ENCODE data around the gene DCPS. TPM values are rescaled to one million over a fixed set of nuclear protein-coding genes. Genes with fewer than 3 reads are reported as not detected.
A peak's percentile ranks its signal among the peaks of the same experiment; 100 is the strongest.

Gene DCPS
- total RNA-seq, 2 experiments from 2014 or later, result 29.1 to 29.3 TPM

DNA sequence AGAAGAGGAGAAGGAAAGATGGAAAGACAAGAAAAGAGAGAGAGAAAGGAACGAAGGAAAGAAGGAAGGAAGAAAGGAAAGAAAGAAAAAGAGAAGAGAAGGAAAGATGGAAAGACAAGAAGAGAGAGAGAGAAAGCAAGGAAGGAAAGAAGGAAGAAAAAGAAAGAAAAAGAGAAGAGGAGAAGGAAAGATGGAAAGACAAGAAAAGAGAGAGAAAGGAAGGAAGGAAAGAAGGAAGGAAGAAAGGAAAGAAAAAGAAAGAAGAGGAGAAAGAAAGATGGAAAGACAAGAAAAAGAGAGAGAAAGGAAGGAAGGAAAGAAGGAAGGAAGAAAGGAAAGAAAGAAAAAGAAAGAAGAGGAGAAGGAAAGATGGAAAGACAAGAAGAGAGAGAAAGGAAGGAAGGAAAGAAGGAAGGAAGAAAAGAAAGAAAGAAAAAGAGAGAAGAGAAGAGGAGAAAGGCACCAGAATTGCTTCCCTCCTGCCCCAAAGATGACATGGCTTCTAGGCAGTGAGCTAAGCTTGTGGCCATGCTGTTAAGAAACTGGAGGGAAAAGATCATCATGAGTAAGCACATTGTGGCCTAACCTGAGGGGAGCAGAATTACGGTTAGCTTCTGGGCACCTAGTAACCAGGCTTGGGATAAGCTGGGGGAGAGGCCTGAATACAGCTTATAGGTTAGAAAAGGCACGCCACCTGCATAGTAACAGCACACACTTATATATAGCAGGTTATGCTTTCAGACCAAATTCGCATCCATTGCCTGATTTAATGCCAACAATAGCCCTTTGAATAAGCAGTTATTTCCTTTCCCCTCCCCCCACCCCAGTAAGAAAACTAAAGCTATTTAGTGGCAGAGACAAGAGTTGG lies 49.3 kb downstream of the DCPS start:
- Mint-ChIP-seq H3K4me1 (peaks cover 24% of the 10 kb centered on the region), H3K27ac (peak overlapping the region; percentile 5), H3K36me3 (peaks cover 18% of the 10 kb centered on the region), H3K4me3 (peak overlapping the region; percentile 56), H3K9me3 (no peaks in the 10 kb centered on the region), H3K27me3 (no peaks in the 10 kb centered on the region)
- DNase-seq, result no peak

DNA sequence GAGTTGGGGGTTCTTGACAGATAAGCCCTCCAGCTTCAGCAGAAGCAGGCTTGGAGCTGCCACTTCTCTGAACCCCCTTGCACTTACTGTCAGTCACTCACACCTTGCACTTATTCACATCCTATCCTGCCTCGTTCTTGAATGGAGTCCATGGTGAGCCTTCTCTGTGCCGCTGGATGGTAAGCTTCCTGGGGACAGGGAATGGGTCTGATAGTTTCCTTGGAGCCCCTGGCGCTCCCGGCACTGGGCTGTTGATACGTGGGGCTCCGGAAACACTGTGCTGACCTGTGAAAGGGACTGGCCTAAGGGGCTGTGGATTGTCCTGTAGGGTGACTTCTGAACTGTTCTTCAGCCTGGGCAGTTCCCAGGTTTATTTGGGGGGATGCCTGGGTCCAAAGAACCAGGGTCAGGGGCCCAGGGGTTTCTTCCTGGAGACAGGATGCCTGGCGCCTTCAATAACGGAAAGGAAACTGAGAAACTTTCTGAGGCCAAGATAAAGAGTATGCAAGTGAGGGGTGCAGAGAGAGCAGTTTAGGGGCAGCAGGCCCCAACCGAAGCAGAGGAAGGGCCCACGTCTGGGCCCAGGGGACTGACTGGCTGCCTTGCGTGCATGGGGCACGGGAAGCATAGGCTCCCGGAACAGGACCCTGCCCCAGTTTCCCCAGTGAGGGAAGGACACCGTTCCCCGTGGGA lies 50.9 kb downstream of the DCPS start:
- peak overlapping the region; percentile 97 for H3K4me3 Mint-ChIP-seq
- H3K4me1 Mint-ChIP-seq, result peaks cover 24% of the 10 kb centered on the region
- H3K9me3 Mint-ChIP-seq, result no peaks in the 10 kb centered on the region
- DNase-seq, result no peak
- H3K27me3 Mint-ChIP-seq, result no peaks in the 10 kb centered on the region
- H3K36me3 Mint-ChIP-seq, result peaks cover 18% of the 10 kb centered on the region
- H3K27ac Mint-ChIP-seq, result peak overlapping the region; percentile 88

DNA sequence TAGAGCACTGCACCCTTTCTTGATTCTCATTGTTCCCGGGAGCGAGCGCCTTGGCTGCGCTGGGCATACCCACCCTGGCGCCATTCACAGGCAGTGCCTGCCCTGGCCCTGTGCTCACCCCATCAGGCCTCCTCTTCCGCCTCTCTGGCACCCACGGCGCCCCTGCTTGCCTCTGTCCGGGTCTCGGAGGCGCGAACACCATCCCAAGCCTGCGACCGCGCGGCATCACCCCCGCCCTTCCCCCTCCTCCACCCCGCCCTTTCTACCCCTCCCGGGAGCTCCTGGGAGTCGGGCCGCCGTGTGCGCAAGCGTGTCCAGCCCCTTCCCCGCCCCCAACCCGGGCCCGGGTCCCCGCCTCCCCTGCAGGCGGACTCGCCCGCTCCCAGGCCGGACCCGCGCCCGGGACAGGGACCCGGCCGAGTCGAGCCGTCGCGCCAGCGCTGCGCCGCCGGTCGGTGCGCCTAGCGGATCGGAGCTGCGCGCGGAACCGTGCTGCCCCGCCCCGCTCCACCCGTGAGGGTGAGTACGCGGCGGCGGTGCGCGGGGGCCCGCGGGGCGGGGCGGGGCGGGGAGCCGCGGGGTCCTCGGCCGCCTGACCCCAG lies 51.6 kb downstream of the DCPS start, which contains the start of gene ST3GAL4:
Gene ST3GAL4 (plus strand): TSS at position 363 of the 602 bp plus-strand sequence. CDS start 50,470 bp downstream, outside the sequence.
- peaks cover 24% of the 10 kb centered on the region for H3K4me1 Mint-ChIP-seq
- no peaks in the 10 kb centered on the region for H3K9me3 Mint-ChIP-seq
- H3K27ac Mint-ChIP-seq, result peak within 1 kb of the TSS; percentile 88
- no peaks in the 10 kb centered on the region for H3K27me3 Mint-ChIP-seq
- peak; percentile 69 for DNase-seq
- peaks cover 18% of the 10 kb centered on the region for H3K36me3 Mint-ChIP-seq
- peak within 1 kb of the TSS; percentile 97 for H3K4me3 Mint-ChIP-seq

DNA sequence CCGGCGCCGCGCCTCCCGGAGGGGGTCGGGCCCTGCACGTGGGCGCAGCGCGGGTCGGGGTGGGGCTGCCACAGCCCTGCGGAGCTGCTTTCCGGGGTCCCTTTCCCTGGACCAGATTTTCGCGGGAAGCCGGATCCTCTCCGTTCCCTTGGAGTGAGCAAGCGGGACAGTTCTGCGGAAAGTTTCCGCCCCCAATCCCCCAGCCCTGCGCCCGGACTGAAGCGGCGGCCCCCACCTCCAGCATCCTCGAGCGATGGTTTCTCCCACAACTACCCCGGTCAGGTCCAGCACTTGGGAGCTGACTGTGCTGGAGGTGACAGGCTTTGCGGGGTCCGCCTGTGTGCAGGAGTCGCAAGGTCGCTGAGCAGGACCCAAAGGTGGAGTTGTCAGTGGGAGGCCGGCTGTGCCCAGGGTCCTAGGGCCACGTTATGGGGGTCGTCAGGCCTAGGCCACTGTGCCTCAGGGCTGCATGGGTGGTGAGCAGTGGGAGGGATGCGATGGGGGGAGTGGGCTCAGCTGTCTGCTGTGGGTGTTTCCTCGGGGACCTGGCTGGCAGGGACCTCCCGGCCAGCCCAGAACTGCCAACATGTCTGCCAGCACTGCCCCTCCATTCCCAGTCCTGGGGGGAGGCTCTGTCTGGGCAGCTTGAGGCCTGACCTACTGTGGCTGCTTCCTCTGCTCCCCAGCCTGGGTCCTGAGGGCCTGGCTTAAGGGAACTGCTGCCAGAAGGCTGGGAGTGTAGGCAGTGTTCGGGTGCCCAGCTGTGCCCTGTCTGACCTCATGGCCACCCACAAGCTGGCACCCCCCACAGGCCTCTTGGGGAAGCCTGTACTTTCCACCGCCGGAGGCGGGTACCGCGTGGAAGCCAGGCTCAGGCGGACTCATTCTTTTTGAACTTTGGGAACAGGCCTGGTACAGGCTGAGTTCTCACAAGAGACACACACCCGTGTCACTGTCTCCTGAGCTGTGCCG lies 52.4 kb downstream of the DCPS start:
- Mint-ChIP-seq H3K36me3 (peaks cover 18% of the 10 kb centered on the region), H3K4me3 (peak overlapping the region; percentile 77), H3K27ac (peak overlapping the region; percentile 63), H3K27me3 (no peaks in the 10 kb centered on the region), H3K9me3 (no peaks in the 10 kb centered on the region), H3K4me1 (peaks cover 24% of the 10 kb centered on the region)
- peak; percentile 31 for DNase-seq

DNA sequence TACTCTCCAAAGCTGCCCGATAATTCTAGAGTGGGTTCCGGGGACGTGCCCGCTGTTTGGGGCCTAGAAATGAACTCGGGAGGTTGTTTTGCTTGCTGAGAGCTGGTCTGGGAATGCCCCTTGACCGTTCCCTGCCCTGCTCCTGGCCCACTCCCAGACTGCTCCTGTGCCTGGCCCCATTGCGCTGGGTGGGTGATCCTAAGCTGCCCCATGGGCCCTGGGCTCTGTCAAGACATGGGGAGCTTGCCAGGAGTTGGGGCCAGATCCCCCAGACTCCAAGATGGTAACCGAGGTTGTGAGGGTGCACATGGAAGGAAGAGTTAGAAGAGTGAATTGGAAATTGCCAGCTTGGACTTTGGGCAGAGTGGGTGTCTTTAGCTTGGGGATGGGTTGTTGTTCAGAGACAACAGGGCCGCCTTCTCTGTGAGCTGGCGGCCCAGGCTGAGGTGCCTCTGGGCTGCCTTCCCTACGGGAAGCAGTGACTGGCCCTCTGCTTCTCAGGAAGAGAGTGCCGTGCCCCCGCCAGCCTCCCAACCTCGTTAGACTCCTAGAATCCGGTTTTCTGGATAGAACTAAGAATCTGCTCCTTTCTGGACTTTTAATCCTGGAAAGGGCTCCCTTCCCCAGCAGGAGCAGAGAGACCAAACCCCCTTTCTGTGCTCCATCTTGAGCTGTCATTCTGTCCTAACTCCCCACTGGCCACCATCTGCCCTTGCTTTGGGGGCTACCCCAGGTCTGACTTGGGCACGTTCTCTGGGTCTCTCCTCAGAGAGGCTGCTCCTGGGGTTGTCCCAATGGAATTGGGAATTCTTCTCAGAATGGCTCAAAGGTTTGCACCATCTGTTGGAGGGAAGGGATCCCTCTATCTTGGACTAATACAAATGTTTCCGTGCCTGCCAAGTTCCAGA lies 53.4 kb downstream of the DCPS start:
- Mint-ChIP-seq H3K27me3 (no peaks in the 10 kb centered on the region), H3K4me1 (peaks cover 24% of the 10 kb centered on the region), H3K9me3 (no peaks in the 10 kb centered on the region), H3K4me3 (peak overlapping the region; percentile 77), H3K27ac (no peak overlapping the region), H3K36me3 (peaks cover 16% of the 10 kb centered on the region)
- no peak for DNase-seq

DNA sequence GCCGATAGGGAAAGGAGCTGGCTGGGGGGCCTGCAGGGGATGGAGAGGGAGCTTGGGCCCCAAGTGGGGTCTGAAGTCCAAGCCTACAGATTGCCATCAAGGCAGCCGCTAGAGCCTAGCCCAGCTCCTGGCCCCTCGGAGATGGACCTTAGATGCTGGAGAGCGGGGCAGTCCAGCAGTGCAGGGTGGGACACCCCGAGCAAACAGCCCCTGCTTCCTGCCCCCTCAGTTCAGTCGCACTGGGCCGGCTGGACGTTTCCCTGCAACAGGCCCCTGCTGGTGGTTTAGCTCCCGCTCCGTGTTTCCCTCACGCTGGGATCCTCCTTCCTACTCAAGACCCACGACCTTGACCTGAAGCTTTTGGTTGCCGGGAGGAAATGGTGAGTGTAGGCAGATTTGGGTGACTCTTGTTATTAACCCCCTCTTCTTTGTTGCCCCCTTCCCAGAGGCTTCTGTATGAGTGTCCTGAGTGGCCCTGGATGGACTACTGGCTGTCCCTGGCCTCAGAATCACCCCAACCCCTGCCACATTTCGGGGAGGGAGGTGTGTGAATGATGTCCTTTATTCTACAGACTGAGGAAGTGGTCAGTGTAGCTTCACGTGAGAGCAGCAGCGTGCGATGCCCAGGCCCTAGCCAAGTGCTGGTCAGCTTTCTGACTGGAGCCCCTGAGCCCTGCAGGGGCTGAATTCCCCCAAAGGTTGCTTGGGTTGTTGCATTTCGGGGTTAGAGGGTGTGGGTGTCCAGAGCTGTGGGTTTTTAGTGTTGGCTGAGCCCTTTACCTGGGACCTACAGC lies 54.3 kb downstream of the DCPS start:
- Mint-ChIP-seq H3K4me3 (no peak overlapping the region), H3K4me1 (peaks cover 17% of the 10 kb centered on the region), H3K27ac (no peak overlapping the region), H3K9me3 (no peaks in the 10 kb centered on the region), H3K27me3 (no peaks in the 10 kb centered on the region), H3K36me3 (peaks cover 9% of the 10 kb centered on the region)
- no peak for DNase-seq

DNA sequence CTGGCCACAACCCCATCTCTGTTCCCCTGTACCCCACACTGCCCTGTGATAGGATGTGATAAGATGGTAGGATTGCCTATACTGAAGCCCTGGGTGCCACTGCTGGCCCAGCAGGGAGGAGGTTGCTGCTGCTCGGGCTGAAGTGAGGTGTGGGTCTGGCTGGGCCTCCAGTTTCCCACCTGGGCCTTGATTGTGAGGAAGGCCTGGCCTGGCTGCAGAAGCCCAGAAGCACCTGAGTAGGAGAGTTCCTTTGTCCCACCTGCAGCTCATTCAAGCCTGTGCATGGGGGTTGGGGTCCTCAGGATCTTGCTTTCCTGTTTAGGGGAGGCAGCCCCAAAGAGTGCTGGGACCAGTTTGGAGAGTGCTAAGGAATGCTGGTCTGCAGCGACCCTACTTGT lies 54.9 kb downstream of the DCPS start:
- Mint-ChIP-seq H3K4me3 (no peak overlapping the region), H3K36me3 (peaks cover 8% of the 10 kb centered on the region)

DNA sequence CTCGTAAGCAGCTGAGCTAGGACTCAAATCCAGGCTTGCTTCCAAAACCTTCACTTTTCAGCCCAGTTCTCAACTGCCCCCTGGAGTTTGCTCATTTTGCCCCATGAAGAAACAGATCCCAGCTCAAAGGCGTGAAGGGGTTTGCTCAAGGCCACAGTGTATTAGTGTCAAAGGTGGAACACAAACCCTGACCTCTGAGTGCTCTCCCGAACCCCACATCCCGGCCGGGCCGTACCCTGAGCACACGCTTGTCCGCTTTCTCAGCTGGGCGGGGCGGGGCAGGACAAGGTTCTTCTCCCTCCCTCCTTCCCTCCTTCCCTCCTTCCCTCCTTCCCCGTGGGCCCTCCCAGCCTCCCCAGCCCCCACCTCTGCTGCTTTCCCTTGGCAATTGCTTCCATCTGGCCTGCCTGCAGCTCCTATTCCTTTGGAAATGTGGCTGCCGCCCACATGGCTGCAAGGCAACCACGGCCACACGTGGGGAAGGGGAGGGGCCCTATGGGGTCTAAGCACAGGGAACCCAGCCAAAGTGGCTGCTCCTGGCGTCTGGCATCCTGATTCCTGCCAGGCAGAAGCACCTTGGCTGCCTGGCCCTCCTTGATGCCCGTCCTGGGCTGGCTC lies 55.7 kb downstream of the DCPS start:
- no peak for DNase-seq

More for the DNA sequence above, 54.9 kb downstream of the DCPS start:
- DNase-seq, result no peak
- H3K27ac Mint-ChIP-seq, result no peak overlapping the region
- H3K9me3 Mint-ChIP-seq, result no peaks in the 10 kb centered on the region
- H3K27me3 Mint-ChIP-seq, result no peaks in the 10 kb centered on the region
- peaks cover 11% of the 10 kb centered on the region for H3K4me1 Mint-ChIP-seq

DNA sequence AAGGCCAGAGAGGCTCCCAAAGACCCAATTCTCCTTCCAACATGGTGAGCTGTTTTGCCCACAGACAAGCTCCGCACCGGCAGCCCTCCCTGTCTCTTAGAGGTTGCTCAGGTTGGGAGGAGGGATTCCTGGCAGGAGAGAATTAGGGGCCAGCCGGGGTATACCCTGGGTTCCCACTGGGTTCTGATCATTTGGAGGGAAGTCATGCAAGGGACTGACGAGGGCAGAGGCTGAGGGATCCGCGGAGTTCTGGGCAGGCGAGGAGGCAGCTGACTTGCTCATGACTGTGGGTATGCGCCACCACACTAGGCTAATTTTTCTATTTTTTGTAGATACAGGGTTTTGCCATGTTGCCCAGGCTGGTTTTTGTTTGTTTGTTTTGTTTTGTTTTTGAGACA lies 56.2 kb downstream of the DCPS start:
- H3K9me3 Mint-ChIP-seq, result no peaks in the 10 kb centered on the region
- H3K36me3 Mint-ChIP-seq, result no peaks in the 10 kb centered on the region
- DNase-seq, result no peak
- H3K4me3 Mint-ChIP-seq, result no peak overlapping the region
- H3K27ac Mint-ChIP-seq, result no peak overlapping the region
- no peaks in the 10 kb centered on the region for H3K4me1 Mint-ChIP-seq
- H3K27me3 Mint-ChIP-seq, result no peaks in the 10 kb centered on the region

More for the DNA sequence above, 55.7 kb downstream of the DCPS start:
- H3K4me3 Mint-ChIP-seq, result no peak overlapping the region
- H3K9me3 Mint-ChIP-seq, result no peaks in the 10 kb centered on the region
- H3K36me3 Mint-ChIP-seq, result peaks cover 4% of the 10 kb centered on the region
- H3K4me1 Mint-ChIP-seq, result peaks cover 5% of the 10 kb centered on the region
- no peaks in the 10 kb centered on the region for H3K27me3 Mint-ChIP-seq
- no peak overlapping the region for H3K27ac Mint-ChIP-seq

DNA sequence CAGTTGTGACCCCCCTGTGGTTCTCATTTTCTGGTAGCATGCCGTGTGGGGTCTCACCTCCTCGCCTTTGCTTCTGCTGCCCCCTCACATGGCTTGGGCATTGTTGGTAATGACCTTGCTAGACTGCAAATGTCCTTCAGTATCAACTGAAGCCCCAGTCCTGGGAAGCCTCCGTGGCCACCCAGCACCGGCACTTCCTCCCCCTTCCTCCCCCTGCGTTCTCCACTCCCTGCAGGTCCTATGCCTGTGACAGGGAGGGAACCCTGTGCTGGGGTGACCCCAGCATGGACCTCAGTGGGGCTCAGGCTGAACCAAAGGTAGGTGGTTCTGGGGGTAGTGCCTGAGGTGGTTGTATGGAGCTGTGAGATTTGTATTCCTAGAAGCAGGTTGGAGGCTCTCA lies 57.5 kb downstream of the DCPS start:
- Mint-ChIP-seq H3K36me3 (no peaks in the 10 kb centered on the region), H3K4me1 (peaks cover 4% of the 10 kb centered on the region), H3K4me3 (no peak overlapping the region), H3K9me3 (no peaks in the 10 kb centered on the region), H3K27me3 (no peaks in the 10 kb centered on the region), H3K27ac (no peak overlapping the region)
- DNase-seq, result no peak

DNA sequence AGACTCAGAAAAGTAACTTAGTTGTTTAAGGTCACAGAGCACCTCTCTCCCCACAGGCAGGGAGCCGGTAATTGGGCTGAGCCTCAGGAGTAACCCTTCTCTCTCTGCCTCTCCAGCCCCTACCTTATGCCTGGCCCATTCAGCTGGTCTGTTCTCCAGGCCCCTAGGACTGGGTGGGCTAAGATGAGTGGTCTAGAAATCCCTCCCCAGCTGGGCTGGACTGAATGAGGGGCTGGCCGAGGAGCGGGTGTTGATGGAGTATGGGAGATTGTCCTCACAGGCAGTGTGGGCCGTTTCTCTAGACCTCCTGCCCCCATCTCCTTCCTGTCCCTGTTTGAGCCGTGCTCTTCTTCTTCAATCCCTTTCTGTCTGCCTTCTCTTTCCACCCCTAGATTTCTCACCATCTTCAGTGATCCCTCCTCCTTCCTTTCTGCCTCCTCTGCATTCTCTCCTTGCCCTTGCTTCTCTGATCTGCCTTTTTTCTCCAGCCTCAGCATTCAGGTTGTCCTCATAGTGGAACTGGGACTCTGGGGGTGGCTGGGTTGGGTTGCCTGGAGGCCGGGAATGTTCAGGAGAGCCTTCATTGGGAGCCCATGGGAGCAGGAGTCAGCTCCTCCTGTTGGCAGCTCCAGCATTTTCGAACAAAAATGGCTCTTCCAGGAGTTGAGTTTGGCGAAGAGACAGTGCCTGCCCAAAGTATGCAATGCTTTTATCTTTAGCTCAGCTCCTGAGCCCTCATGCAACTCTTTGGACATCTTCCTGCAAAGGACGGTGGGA lies 59.2 kb downstream of the DCPS start:
- Mint-ChIP-seq H3K4me1 (peaks cover 4% of the 10 kb centered on the region), H3K36me3 (no peaks in the 10 kb centered on the region), H3K4me3 (no peak overlapping the region), H3K27me3 (no peaks in the 10 kb centered on the region), H3K9me3 (no peaks in the 10 kb centered on the region), H3K27ac (no peak overlapping the region)
- no peak for DNase-seq

DNA sequence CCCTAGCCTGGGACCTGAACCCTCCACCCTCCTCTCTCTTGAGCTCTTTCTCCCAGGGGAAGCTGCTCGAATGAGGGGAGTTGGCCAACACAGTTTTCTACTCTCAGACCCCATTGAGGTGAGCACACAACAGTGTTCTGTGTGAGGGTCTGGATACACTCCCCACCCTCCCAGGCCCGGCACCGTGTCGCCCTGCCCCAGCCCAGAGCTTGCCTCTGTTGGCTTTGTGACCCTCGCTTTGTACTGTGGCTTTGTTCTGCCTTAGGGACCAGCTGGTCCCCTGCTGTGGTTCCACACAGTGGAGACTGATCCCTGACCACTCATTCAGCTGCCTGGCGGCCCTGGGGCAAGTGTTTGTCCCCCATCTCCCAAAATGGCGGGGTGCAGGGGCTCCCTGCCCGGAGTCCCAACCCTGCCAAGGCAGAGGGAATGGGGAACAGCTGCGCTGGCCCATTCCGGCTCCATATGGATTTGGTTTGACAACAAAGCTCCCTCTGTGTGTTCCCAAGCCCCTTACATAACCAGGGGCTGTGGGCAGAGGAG lies 59.9 kb downstream of the DCPS start:
- Mint-ChIP-seq H3K27ac (no peak overlapping the region), H3K27me3 (no peaks in the 10 kb centered on the region), H3K4me1 (peaks cover 4% of the 10 kb centered on the region), H3K4me3 (no peak overlapping the region), H3K9me3 (no peaks in the 10 kb centered on the region), H3K36me3 (no peaks in the 10 kb centered on the region)
- DNase-seq, result no peak
